Measurements from ENCODE around the gene SLC6A3. TPM values are rescaled to one million over a fixed set of nuclear protein-coding genes. Genes with fewer than 3 reads are reported as not detected.

SLC6A3 gene
- total RNA-seq, 1 experiment from 2014 or later = not detected

GRCh38 chr5:1416856-1417469 is 28.3 kb downstream of the SLC6A3 start:
- Histone ChIP-seq H3K4me1 (no peaks in the 10 kb centered on the region), H3K36me3 (ENCODE audit: control insufficient read depth, insufficient read depth, low read length) (no peaks in the 10 kb centered on the region), H3K4me3 (ENCODE audit: low read depth, low read length) (no peak overlapping the region), H3K9me3 (no peaks in the 10 kb centered on the region), H3K27me3 (replicated peaks; ENCODE audit: control insufficient read depth, insufficient read depth, low read length) (no peaks in the 10 kb centered on the region)
- TF ChIP-seq, protein P1, sequence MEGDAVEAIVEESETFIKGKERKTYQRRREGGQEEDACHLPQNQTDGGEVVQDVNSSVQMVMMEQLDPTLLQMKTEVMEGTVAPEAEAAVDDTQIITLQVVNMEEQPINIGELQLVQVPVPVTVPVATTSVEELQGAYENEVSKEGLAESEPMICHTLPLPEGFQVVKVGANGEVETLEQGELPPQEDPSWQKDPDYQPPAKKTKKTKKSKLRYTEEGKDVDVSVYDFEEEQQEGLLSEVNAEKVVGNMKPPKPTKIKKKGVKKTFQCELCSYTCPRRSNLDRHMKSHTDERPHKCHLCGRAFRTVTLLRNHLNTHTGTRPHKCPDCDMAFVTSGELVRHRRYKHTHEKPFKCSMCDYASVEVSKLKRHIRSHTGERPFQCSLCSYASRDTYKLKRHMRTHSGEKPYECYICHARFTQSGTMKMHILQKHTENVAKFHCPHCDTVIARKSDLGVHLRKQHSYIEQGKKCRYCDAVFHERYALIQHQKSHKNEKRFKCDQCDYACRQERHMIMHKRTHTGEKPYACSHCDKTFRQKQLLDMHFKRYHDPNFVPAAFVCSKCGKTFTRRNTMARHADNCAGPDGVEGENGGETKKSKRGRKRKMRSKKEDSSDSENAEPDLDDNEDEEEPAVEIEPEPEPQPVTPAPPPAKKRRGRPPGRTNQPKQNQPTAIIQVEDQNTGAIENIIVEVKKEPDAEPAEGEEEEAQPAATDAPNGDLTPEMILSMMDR (IDR thresholded peaks at IDR 0.05; ENCODE audit: insufficient read depth in 1 of 2, low read depth in 1 of 2, low read length in 1 of 2, severe bottlenecking in 1 of 2, unreplicated experiment in 1 of 2) = no peak
- ChIA-PET POLR2A (no interaction called here), CTCF (no interaction called here)
- intact Hi-C loops (cut with micrococcal nuclease; ENCODE audit: unreplicated experiment) = no loop called here
- DNase-seq = no peak
- H3K27me3 Mint-ChIP-seq (ENCODE audit: insufficient read depth, unreplicated experiment) = peaks cover 15% of the 10 kb centered on the region
- H3K4me3 Mint-ChIP-seq (ENCODE audit: unreplicated experiment) = no peak overlapping the region
- no peak overlapping the region for H3K27ac Mint-ChIP-seq (ENCODE audit: unreplicated experiment)
- no peaks in the 10 kb centered on the region for H3K36me3 Mint-ChIP-seq (ENCODE audit: insufficient read depth, unreplicated experiment)
- no peaks in the 10 kb centered on the region for H3K4me1 Mint-ChIP-seq (ENCODE audit: low read depth, unreplicated experiment)
- no TSS peak for BruUV-seq (replicated peaks)
- H3K9me3 Mint-ChIP-seq (ENCODE audit: unreplicated experiment) = no peaks in the 10 kb centered on the region

- CTCF ChIA-PET = no interaction called here
- H3K27me3 Mint-ChIP-seq (ENCODE audit: insufficient read depth, unreplicated experiment) = peaks cover 18% of the 10 kb centered on the region
Observed at GRCh38 chr5:1415626-1416360, 29.4 kb downstream of the SLC6A3 start.

GRCh38 chr5:1415059-1415425 is 30.2 kb downstream of the SLC6A3 start:
- Histone ChIP-seq H3K36me3 (ENCODE audit: control insufficient read depth, insufficient read depth, low read length) (no peaks in the 10 kb centered on the region), H3K27me3 (replicated peaks; ENCODE audit: control insufficient read depth, insufficient read depth, low read length) (no peaks in the 10 kb centered on the region), H3K4me1 (no peaks in the 10 kb centered on the region), H3K4me3 (ENCODE audit: low read depth, low read length) (no peak overlapping the region), H3K9me3 (no peaks in the 10 kb centered on the region)
- no peak overlapping the region for H3K27ac Mint-ChIP-seq (ENCODE audit: unreplicated experiment)
- intact Hi-C loops (cut with micrococcal nuclease; ENCODE audit: unreplicated experiment) = no loop called here
- CTCF ChIA-PET = no interaction called here
- no peaks in the 10 kb centered on the region for H3K36me3 Mint-ChIP-seq (ENCODE audit: insufficient read depth, unreplicated experiment)
- peaks cover 21% of the 10 kb centered on the region for H3K27me3 Mint-ChIP-seq (ENCODE audit: insufficient read depth, unreplicated experiment)
- TF ChIP-seq, protein P1 (IDR thresholded peaks at IDR 0.05; ENCODE audit: insufficient read depth in 1 of 2, low read depth in 1 of 2, low read length in 1 of 2, severe bottlenecking in 1 of 2, unreplicated experiment in 1 of 2) = no peak
- H3K4me1 Mint-ChIP-seq (ENCODE audit: low read depth, unreplicated experiment) = no peaks in the 10 kb centered on the region
- no peaks in the 10 kb centered on the region for H3K9me3 Mint-ChIP-seq (ENCODE audit: unreplicated experiment)
- BruUV-seq (replicated peaks) = no TSS peak
- H3K4me3 Mint-ChIP-seq (ENCODE audit: unreplicated experiment) = no peak overlapping the region
- POLR2A ChIA-PET = no interaction called here
- DNase-seq = no peak

More at GRCh38 chr5:1415626-1416360, 29.4 kb downstream of the SLC6A3 start:
- H3K36me3 Mint-ChIP-seq (ENCODE audit: insufficient read depth, unreplicated experiment) = no peaks in the 10 kb centered on the region
- intact Hi-C loops (cut with micrococcal nuclease; ENCODE audit: unreplicated experiment) = no loop called here
- H3K27ac Mint-ChIP-seq (ENCODE audit: unreplicated experiment) = no peak overlapping the region
- no TSS peak for BruUV-seq (replicated peaks)
- Histone ChIP-seq H3K4me1 (no peaks in the 10 kb centered on the region), H3K27me3 (replicated peaks; ENCODE audit: control insufficient read depth, insufficient read depth, low read length) (no peaks in the 10 kb centered on the region), H3K9me3 (no peaks in the 10 kb centered on the region), H3K4me3 (ENCODE audit: low read depth, low read length) (no peak overlapping the region), H3K36me3 (ENCODE audit: control insufficient read depth, insufficient read depth, low read length) (no peaks in the 10 kb centered on the region)
- DNase-seq = no peak
- H3K4me3 Mint-ChIP-seq (ENCODE audit: unreplicated experiment) = no peak overlapping the region
- no peaks in the 10 kb centered on the region for H3K9me3 Mint-ChIP-seq (ENCODE audit: unreplicated experiment)
- POLR2A ChIA-PET = no interaction called here
- TF ChIP-seq, protein P1 (IDR thresholded peaks at IDR 0.05; ENCODE audit: insufficient read depth in 1 of 2, low read depth in 1 of 2, low read length in 1 of 2, severe bottlenecking in 1 of 2, unreplicated experiment in 1 of 2) = no peak
- no peaks in the 10 kb centered on the region for H3K4me1 Mint-ChIP-seq (ENCODE audit: low read depth, unreplicated experiment)

Data from Caco-2 (cell line).